ENCODE data around the gene NXT1. TPM values are rescaled to one million over a fixed set of nuclear protein-coding genes. Genes with fewer than 3 reads are reported as not detected.

NXT1 gene
- total and polyA plus RNA-seq, 11 donors, result 4.2 to 20.1 (median 9.1) TPM

- Histone ChIP-seq H3K9me3 (no peaks in the 10 kb centered on the region), H3K36me3 (peaks cover 0 to 82% (median 70%) of the 10 kb centered on the region in 9 donors), H3K27me3 (no peaks in the 10 kb centered on the region), H3K4me3 (no peak overlapping the region), H3K4me1 (peaks cover 0 to 6% (median 0%) of the 10 kb centered on the region in 12 donors), H3K27ac (no peak overlapping the region)
- no peak for DNase-seq
- intact Hi-C loops (cut with DNase I), result no loop called here
- TF ChIP-seq POLR2A (IDR thresholded peaks at IDR 0.05), result no peak
- ATAC-seq, result no peak
Measured at GRCh38 chr20:23379772-23380171, 29.2 kb downstream of the NXT1 start.

- TF ChIP-seq POLR2A (IDR thresholded peaks at IDR 0.05) (no peak), CTCF (IDR thresholded peaks at IDR 0.05) (no peak)
- Histone ChIP-seq H3K36me3 (peaks cover 0 to 69% (median 49%) of the 10 kb centered on the region in 9 donors), H3K4me3 (no peak overlapping the region), H3K4me1 (peaks cover 0 to 19% (median 0%) of the 10 kb centered on the region in 12 donors), H3K27me3 (no peaks in the 10 kb centered on the region), H3K27ac (peak overlapping the region in 1 of 12 donors; percentile 21), H3K9me3 (no peaks in the 10 kb centered on the region)
- ATAC-seq (no peak), DNase-seq (no peak)
- intact Hi-C loops (cut with DNase I), result no loop called here
Measured at GRCh38 chr20:23381876-23382275, 31.3 kb downstream of the NXT1 start.

GRCh38 chr20:23386304-23387117 is 35.9 kb downstream of the NXT1 start:
- peak overlapping the region in 2 of 12 donors; percentile 7 to 12 for H3K27ac ChIP-seq
- no peak overlapping the region for H3K4me3 ChIP-seq
- H3K9me3 ChIP-seq, result no peaks in the 10 kb centered on the region
- intact Hi-C loops (cut with DNase I), result no loop called here
- H3K4me1 ChIP-seq, result peaks cover 0 to 25% (median 0%) of the 10 kb centered on the region in 12 donors
- WGBS, 4 donors, result 63 to 75% (median 66%) methylated on average over 6 of the region's 6 CpGs
- peaks cover 0 to 53% (median 35%) of the 10 kb centered on the region in 9 donors for H3K36me3 ChIP-seq
- DNase-seq, result no peak
- TF ChIP-seq CTCF (IDR thresholded peaks at IDR 0.05) (no peak), POLR2A (IDR thresholded peaks at IDR 0.05) (no peak)
- ATAC-seq, result no peak
- H3K27me3 ChIP-seq, result no peaks in the 10 kb centered on the region

GRCh38 chr20:23387118-23387443 is 36.5 kb downstream of the NXT1 start:
- no peak for TF ChIP-seq CTCF (IDR thresholded peaks at IDR 0.05)
- TF ChIP-seq POLR2A (IDR thresholded peaks at IDR 0.05), result no peak
- intact Hi-C loops (cut with DNase I), result no loop called here
- ATAC-seq (no peak), DNase-seq (no peak)
- WGBS, 4 donors, result 92 to 97% (median 95%) methylated on average over 3 of the region's 3 CpGs
- no peak overlapping the region for H3K27ac ChIP-seq
- H3K27me3 ChIP-seq, result no peaks in the 10 kb centered on the region
- no peak overlapping the region for H3K4me3 ChIP-seq
- no peaks in the 10 kb centered on the region for H3K9me3 ChIP-seq
- peaks cover 0 to 20% (median 0%) of the 10 kb centered on the region in 12 donors for H3K4me1 ChIP-seq
- H3K36me3 ChIP-seq, result peaks cover 0 to 58% (median 38%) of the 10 kb centered on the region in 9 donors

Data from heart left ventricle (tissue), 16 donors.